NCI-H1092 (cell line): Measurements from ENCODE around the gene MAP3K19.
"Not testable (repeated sequence)": the region's sequence is repeated elsewhere in the genome, so short reads cannot be mapped to it uniquely, and the experiment has no call there.

Experiments used
- DNase-seq: peaks from one replicate; lab custom pipeline; 2025; lab: John Stamatoyannopoulos, UW

MAP3K19 gene

GRCh38 chr2:134985061-134985460 is 62.2 kb downstream of the MAP3K19 start:
- DNase-seq, result no peak

- DNase-seq, result no peak
Measured at GRCh38 chr2:134982603-134983002, 64.6 kb downstream of the MAP3K19 start.

DNA sequence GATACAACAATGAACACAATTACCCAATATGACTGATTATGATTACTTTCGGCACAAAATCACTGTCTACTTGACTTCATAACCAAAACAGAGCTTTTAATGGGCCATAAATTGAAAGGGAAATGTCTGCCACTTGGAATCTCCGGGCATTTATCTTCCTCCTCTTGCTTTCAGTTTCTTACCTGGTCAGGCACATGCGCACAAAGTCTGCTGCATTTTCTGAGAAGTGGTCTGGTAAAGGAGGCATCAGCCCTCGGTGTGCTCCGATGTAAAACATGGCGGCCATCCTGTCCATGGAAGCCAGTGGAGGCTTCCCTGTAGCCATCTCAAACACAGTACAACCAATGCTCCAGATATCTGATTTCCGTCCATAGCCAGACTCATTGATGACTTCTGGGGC is 66.6 kb downstream of the MAP3K19 start:
- DNase-seq, result no peak

DNA sequence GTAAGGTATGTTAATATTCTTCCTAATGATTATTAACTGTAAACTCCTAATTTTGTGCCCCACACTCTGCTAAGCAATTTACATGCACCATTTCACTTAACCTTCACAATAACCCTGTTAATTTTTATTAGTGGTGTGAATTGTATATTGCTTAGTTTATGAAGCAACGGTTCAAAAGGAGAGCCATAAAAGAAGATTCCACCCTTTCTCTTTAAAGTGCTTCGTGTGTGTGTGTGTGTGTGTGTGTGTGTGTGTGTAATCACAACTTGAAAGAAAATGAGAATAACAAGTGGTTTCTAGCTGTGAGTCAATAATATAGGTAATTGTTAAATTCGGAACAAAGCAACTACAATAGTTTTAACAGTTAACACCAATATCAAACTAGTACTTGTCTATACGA is 68.0 kb downstream of the MAP3K19 start:
- no peak for DNase-seq

DNA sequence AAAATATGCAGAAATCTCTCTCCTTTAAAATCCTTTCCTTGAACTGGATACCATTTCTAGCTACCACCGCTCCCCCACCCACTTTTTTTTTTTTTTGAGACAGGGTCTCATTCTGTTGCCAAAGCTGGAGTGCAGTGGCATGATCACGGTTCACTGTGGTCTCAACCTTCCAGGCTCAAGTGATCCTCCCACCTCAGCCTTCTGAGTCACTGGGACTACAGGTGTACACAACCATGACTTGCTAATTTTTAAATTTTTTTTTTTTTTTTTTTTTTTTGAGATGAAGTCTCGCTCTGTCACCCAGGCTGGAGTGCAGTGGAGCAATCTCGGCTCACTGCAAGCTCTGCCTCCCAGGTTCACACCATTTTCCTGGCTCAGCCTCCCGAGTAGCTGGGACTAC is 70.1 kb downstream of the MAP3K19 start:
- not testable (repeated sequence) for DNase-seq

DNA sequence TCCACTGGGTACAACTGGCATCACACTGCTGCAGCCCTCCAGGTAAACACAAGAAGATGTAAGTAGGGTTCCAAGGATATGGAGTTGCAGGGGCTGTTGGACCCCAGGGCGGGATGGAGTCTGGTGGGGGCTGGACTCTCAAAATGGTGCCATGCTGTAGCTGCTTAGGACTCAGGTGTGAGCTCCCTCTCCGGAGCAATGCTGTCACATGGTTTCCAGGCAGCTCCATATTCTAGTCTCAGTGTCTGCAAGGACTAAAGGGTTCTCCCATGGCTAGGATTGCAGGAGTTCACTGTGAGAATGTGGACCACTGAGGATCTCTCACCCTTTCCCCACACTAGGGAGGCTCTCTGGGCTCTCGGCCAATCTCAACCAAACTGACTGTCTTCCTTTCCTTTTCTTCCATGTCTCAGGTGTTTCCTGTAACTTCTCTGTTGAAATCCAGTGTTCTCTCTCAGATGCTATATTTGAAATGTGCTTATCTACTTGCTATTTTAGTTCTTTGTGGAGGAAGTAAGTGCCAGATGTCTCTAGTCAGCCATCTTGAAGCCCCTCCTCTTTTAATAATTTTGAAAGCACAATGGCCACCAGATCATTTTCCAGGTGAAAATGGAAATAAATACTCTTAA is 71.1 kb downstream of the MAP3K19 start:
- no peak for DNase-seq

- no peak for DNase-seq
Measured at GRCh38 chr2:134975281-134976009, 71.8 kb downstream of the MAP3K19 start.

DNA sequence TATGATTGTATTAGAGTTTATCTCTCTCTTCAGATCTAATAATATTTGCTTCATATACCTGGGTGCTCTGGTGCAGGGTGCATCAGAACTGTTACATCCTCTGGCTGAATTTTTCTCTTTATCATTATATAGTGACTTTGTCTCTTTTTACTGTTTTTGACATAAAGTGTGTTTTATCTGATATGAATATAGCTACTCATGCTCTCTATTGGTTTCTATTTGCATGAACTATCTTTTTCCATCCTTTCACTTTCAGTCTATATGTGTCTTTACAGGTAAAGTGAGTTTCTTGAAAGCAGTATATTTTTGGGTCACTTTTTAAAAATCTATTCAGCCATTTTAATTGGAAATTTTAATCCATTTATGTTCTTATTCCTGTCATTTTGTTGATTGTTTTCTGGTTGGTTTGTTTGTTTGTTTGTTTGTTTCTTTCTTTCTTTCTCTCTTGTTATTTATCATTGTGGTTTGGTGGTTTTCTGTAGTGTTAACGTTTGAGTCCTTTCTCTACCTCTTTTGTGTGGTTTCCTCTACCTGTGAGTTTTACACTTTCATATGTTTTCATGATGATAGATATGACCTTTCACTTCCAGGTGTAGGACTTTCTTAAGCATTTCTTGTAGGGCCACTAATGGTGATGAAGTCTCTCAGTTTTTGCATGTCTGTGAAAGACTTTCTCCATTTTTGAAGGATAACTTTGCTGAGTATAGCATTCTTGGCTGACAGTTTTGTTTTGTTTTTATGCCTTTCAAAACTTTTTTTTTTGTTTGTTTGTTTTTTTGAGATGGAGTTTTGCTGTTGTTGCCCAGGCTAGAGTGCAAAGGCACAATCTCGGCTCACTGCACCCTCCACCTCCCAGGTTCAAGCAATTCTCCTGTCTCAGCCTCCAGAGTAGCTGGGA is 73.8 kb downstream of the MAP3K19 start:
- no peak for DNase-seq

DNA sequence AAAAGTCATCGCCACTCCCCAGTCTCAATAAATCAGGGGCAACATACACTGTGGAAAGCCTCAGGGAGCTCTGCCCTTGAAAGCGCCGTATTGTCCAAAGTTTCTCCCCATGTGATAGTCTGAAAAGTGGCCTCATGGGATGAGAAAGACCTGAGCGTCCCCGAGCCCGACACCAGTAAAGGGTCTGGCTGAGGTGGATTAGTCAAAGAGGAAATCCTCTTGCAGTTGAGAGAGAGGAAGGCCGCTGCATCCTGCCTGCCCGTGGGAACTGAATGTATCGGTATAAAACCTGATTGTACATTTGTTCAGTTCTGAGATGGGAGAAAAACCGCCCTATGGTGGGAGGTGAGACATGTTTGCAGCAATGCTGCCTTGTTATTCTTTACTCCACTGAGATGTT is 80.1 kb downstream of the MAP3K19 start:
- not testable (repeated sequence) for DNase-seq

GRCh38 chr2:134957477-134957876 is 89.8 kb downstream of the MAP3K19 start:
- DNase-seq, result no peak

DNA sequence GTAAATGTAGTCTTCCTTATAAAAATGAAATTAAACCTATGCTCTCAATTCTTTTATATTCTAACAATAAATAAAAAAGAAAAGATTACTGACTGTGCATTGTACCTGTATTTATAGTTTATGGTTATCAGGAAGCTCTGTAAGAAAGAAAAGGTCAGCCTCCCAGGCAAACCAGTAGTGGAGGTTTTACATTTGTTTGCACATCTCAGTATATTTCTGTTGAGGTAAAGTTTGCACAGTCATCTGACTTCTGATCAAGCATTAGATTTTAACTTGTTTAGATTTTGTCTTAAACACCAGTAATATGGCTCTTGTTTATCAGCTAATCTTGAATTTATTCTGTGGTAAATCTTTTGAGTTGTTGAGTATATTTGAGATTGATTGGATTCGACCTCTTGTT is 91.5 kb downstream of the MAP3K19 start:
- DNase-seq, result no peak

DNA sequence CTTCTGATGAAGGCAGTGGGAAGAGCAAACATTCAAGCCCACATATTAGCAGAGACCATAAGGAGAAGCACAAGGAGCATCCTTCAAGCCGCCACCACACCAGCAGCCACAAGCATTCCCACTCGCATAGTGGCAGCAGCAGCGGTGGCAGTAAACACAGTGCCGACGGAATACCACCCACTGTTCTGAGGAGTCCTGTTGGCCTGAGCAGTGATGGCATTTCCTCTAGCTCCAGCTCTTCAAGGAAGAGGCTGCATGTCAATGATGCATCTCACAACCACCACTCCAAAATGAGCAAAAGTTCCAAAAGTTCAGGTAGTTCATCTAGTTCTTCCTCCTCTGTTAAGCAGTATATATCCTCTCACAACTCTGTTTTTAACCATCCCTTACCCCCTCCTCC is 93.2 kb downstream of the MAP3K19 start:
- no peak for DNase-seq

DNA sequence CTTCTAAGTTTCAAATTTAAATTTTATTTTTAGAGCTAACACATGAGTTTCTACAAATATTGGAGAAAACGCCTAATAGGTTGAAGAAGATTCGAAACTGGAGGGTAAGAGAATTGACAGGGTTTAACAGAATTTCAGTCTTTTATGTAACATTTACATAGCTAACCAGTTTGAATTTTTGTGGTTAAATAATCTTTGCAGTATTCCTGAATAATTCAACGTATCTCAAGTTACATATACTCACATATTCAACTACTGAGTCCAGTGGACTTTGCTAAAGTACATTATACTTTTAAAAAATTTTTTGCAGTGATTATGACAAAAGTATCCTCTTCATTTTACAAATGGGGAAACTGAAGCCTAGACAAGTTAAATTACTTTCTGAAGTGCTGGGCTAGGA is 94.6 kb downstream of the MAP3K19 start:
- no peak for DNase-seq

GRCh38 chr2:134950886-134951285 is 96.4 kb downstream of the MAP3K19 start:
- no peak for DNase-seq

DNA sequence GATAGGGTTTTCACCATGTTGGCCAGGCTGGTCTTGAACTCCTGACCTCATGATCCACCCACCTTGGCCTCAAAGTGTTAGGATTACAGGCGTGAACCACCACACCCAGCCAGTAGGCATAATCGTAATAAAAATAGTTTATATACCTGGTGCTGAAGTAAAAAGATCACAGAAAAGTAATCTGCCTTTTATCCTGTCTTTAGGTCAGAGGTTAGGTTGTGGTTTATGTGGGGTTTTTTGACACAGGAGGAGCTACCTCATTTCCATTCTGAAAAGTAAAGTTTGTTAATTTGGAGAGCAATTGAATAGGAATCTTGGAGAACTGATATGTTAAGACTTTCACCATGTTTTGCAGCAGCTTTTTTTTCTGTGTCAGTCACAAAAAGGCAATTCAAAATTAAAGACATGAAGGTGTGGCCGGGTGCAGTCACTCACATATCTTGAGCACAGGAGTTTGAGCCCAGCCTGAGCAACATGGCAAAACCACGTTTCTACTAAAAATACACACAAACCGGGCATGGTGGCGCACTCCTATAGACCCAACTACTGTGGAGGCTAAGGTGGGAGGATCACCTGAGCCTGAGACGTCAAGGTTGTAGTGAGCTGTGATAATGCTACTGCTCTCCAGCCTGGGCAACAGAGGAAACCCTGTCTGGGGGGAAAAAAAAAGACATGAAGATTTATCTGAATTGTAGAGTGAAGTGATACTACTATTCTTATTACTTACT is 97.1 kb downstream of the MAP3K19 start:
- DNase-seq, result no peak

DNA sequence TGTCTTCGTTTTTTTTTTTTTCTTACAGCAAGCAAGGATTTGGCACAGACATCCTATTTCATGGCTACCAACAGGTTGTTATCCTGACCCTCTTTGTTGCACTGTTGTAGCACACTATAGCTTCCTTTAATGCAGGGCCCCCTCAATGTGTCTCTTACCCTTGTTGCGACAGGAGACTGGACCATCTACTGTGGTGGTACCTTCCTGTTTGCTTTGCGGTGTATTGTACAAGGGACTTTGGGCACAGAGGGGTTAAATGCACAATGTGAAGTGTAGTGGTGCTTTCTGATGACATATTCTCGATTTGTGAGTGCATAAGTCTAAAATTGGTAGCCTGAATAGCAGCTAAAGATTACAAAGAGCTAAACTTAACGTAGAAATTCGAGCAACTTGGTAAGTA is 101.2 kb downstream of the MAP3K19 start:
- no peak for DNase-seq

GRCh38 chr2:134944975-134945374 is 102.3 kb downstream of the MAP3K19 start:
- no peak for DNase-seq

- no peak for DNase-seq
Measured at GRCh38 chr2:134943540-134943939, 103.7 kb downstream of the MAP3K19 start.

DNA sequence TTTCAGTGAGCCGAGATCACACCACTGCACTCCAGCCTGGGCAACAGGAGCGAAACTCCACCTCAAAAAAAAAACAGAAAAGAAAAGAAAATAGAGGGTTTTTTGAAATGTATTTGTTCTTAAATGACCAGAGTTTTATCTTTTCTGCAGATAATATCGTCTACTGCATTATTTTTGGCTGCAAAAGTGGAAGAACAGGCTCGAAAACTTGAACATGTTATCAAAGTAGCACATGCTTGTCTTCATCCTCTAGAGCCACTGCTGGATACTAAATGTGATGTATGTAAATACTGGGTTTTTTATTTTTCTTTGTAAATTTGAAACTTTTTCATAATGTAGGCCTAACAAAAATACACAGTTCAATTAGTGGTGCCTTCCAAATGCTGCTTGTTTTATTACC is 110.6 kb downstream of the MAP3K19 start:
- DNase-seq, result no peak

DNA sequence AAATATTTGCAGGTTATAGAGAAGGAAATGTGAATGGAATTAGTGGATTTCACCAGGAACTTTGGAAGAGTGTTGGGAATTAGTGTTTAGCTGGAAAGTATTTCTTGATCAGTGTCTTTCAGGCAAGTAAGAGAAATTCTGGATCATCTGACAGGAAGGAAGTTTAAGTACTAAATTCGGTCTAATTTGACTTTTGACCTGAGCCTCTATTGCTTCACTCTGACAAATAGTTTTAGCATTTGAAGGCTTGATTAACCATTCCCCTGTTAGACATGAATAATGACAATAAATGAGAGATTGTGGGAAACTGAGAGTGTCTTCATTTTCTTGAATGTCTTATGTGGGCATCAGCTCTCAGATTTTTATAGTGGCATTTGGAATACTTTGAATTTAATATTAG is 112.6 kb downstream of the MAP3K19 start:
- DNase-seq, result no peak

DNA sequence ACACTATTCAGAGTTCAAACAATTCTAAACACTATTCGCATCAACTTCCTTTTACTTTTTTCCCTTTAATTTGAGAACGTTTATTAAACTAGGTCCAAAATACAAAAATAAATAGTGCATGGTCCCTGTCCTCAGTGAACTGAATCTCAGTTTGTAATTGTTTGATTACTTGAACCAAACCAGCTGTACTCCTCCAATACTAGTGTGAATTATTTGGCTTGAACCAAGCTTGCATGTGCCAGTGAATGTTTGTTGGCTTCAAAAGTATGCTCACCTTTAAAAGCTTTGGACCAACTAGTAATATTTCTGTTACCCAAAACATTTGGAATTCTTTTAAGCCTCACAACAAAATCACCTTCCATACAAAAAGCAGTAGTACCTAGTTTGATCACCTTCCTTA is 113.1 kb downstream of the MAP3K19 start:
- DNase-seq, result no peak

DNA sequence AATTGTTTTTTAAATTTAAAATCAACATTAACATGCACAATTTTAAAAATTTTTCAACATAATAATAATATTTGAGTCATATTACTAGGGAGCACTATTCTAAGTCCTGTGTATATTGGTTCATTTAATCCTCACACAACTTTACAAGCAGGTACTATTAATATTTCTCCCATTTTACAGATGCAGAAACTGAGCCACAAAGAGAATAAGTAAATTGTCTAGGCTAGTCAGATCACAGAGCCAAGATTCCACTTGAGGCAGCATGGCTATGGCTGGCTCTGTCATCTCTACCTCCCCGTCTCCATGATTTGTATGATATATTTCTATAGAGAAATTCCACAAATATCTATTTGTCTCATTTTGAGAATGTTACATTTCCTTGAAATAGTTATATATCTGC is 113.5 kb downstream of the MAP3K19 start:
- no peak for DNase-seq
